HL-60 (cell line): ENCODE measurements around the gene TGFBR3.

Experiments
- DNase-seq, 2 experiments: peaks; one replicate each; pipeline ENCODE4 v3.0.0-alpha.2; 2010 to 2020; ENCODE audit warnings: low read depth in 1 of 2, low spot score in 1 of 2
- H3K27ac ChIP-seq: fragments of 250-450 bp; sonication (Bioruptor Pico); replicated peaks from 2 replicates; pipeline ENCODE4 v1.5.1; 2020; ENCODE audit warnings: mild to moderate bottlenecking, moderate library complexity
- H3K27me3 ChIP-seq: fragments of 250-450 bp; sonication (Bioruptor Pico); 2 replicates; pipeline ENCODE4 v1.5.1; 2021; ENCODE audit warnings: mild to moderate bottlenecking, moderate library complexity; ENCODE audit not compliant: insufficient read depth, poor library complexity, severe bottlenecking
- H3K4me3 ChIP-seq: replicated peaks from 2 replicates; pipeline ENCODE4 v1.5.1; 2011; ENCODE audit warnings: mild to moderate bottlenecking, control low read depth, low read length; ENCODE audit not compliant: insufficient read depth
- CTCF ChIP-seq: IDR thresholded peaks from one replicate; pipeline ENCODE4 v1.5.1; 2011; ENCODE audit warnings: low read length, control low read depth, inconsistent platforms; ENCODE audit not compliant: insufficient read depth
- GABPA ChIP-seq: IDR thresholded peaks from 2 replicates; pipeline ENCODE4 v1.6.1; 2012; ENCODE audit warnings: low read depth
- POLR2AphosphoS5 ChIP-seq: IDR thresholded peaks from 2 replicates; pipeline ENCODE4 v1.6.1; 2012; ENCODE audit warnings: low read depth
- REST ChIP-seq: IDR thresholded peaks from 2 replicates; pipeline ENCODE4 v1.6.1; 2012; ENCODE audit warnings: low read depth; ENCODE audit not compliant: insufficient replicate concordance
- SPI1 ChIP-seq: IDR thresholded peaks from 2 replicates; pipeline ENCODE4 v1.6.1; 2012; ENCODE audit warnings: low read depth, mild to moderate bottlenecking, borderline replicate concordance

Gene TGFBR3

GRCh38 chr1:91717839-91718238, 168.1 kb downstream of the TGFBR3 start:
- no peak overlapping the region for H3K27ac ChIP-seq
- H3K4me3 ChIP-seq = no peak overlapping the region
- no peak for TF ChIP-seq REST
- TF ChIP-seq CTCF = no peak
- TF ChIP-seq POLR2AphosphoS5 = no peak
- TF ChIP-seq GABPA = no peak
- TF ChIP-seq SPI1 = no peak
- no peaks in the 10 kb centered on the region for H3K27me3 ChIP-seq
- DNase-seq = no peak

- Histone ChIP-seq H3K4me3 (no peak overlapping the region), H3K27me3 (no peaks in the 10 kb centered on the region), H3K27ac (no peak overlapping the region)
- no peak for DNase-seq
- TF ChIP-seq SPI1 (no peak), POLR2AphosphoS5 (no peak)
These were observed 169.6 kb downstream of the TGFBR3 start for GRCh38 chr1:91716339-91716738.

- DNase-seq = no peak
- no peak overlapping the region for H3K4me3 ChIP-seq
- no peak for TF ChIP-seq CTCF
- no peak for TF ChIP-seq POLR2AphosphoS5
- TF ChIP-seq REST = no peak
- TF ChIP-seq GABPA = no peak
- no peaks in the 10 kb centered on the region for H3K27me3 ChIP-seq
- H3K27ac ChIP-seq = no peak overlapping the region
These were observed 170.4 kb downstream of the TGFBR3 start for GRCh38 chr1:91715416-91716000.

- H3K4me3 ChIP-seq = no peak overlapping the region
- no peaks in the 10 kb centered on the region for H3K27me3 ChIP-seq
- no peak for TF ChIP-seq POLR2AphosphoS5
- no peak for DNase-seq
- H3K27ac ChIP-seq = no peak overlapping the region
These were observed 171.0 kb downstream of the TGFBR3 start for GRCh38 chr1:91714867-91715381.
